Hepatocyte (in vitro differentiated cells): Measurements from ENCODE around the gene RAB1B. TPM values are rescaled to one million over a fixed set of nuclear protein-coding genes. Genes with fewer than 3 reads are reported as not detected.
A peak's percentile ranks its signal among the peaks of the same experiment; 100 is the strongest.

Experiments used
- DNase-seq: peaks from one replicate; pipeline ENCODE4 v3.0.0-alpha.2; 2016; ENCODE audit warnings: low spot score
- H2AFZ ChIP-seq: fragments of 200-600 bp; sonication (generic); 2 replicates; pipeline ENCODE4 v1.6.0; 2016; ENCODE audit warnings: antibody characterized with exemption, mild to moderate bottlenecking
- H3K27ac ChIP-seq: fragments of 200-600 bp; sonication (generic); 2 replicates; pipeline ENCODE4 v1.5.1; 2016; ENCODE audit warnings: mild to moderate bottlenecking
- H3K27me3 ChIP-seq: fragments of 200-600 bp; sonication (generic); 2 replicates; pipeline ENCODE4 v1.6.1; 2016
- H3K36me3 ChIP-seq: fragments of 200-600 bp; sonication (generic); replicated peaks from 2 replicates; pipeline ENCODE4 v1.5.1; 2016; ENCODE audit warnings: low read depth; ENCODE audit not compliant: insufficient read depth
- H3K4me1 ChIP-seq: fragments of 200-600 bp; sonication (generic); 2 replicates; pipeline ENCODE4 v1.5.1; 2016; ENCODE audit warnings: mild to moderate bottlenecking, moderate library complexity; ENCODE audit not compliant: insufficient read depth
- H3K4me2 ChIP-seq: fragments of 200-600 bp; sonication (generic); 2 replicates; pipeline ENCODE4 v1.6.0; 2016
- H3K4me3 ChIP-seq: fragments of 200-600 bp; sonication (generic); 2 replicates; pipeline ENCODE4 v1.5.1; 2016; ENCODE audit warnings: mild to moderate bottlenecking
- H3K79me2 ChIP-seq: fragments of 200-600 bp; sonication (generic); 2 replicates; pipeline ENCODE4 v1.6.0; 2017; ENCODE audit warnings: mild to moderate bottlenecking
- H3K9me2 ChIP-seq: fragments of 200-600 bp; sonication (generic); replicated peaks from 2 replicates; pipeline ENCODE4 v1.6.0; 2017; ENCODE audit warnings: mild to moderate bottlenecking; ENCODE audit not compliant: insufficient read depth
- H3K9me3 ChIP-seq: fragments of 200-600 bp; sonication (generic); 2 replicates; pipeline ENCODE4 v1.5.1; 2016; ENCODE audit warnings: low read depth, mild to moderate bottlenecking
- H4K20me1 ChIP-seq: fragments of 200-600 bp; sonication (generic); 2 replicates; pipeline ENCODE4 v1.6.0; 2016; ENCODE audit warnings: mild to moderate bottlenecking; ENCODE audit not compliant: insufficient read depth, poor library complexity, severe bottlenecking
- EZH2 ChIP-seq: fragments of 200-600 bp; sonication (generic); IDR thresholded peaks from 2 replicates; pipeline ENCODE4 v1.6.1; 2016; ENCODE audit warnings: antibody characterized with exemption, mild to moderate bottlenecking, borderline replicate concordance
- EZH2phosphoT487 ChIP-seq: fragments of 200-600 bp; sonication (generic); IDR thresholded peaks from one replicate; pipeline ENCODE4 v1.6.1; 2018; ENCODE audit warnings: antibody characterized with exemption, mild to moderate bottlenecking, low read depth, moderate library complexity; ENCODE audit not compliant: unreplicated experiment, severe bottlenecking
- WGBS: methylation state at CpG from one replicate; pipeline ENCODE4 v1.1.6; 2016; ENCODE audit warnings: low lambda C conversion rate; ENCODE audit errors: missing lambda C conversion rate; 5-methylcytosine and 5-hydroxymethylcytosine counted together
- polyA plus RNA-seq: library from polyadenylated mRNA; unstranded; fragments of >200 nt; fragmentation: Nextera tagmentation; extraction: Ambion mirVana; gene quantifications from 2 replicates; pipeline ENCODE4 v1.2.1, GENCODE V29; 2016
- total RNA-seq: library from RNA; depleted of rRNA; stranded (reverse); fragments of >200 nt; gene quantifications from 2 replicates; pipeline ENCODE4 v1.2.3, GENCODE V29; 2014
- TF ChIP-seq, protein P1 (sequence below): fragments of 200-600 bp; sonication (generic); IDR thresholded peaks from 2 replicates; pipeline ENCODE4 v1.5.1; 2016; ENCODE audit warnings: antibody characterized with exemption, mild to moderate bottlenecking; ENCODE audit not compliant: poor library complexity

Gene RAB1B
- total and polyA plus RNA-seq, 2 experiments from 2014 or later = 19.9 to 88.4 TPM

DNA sequence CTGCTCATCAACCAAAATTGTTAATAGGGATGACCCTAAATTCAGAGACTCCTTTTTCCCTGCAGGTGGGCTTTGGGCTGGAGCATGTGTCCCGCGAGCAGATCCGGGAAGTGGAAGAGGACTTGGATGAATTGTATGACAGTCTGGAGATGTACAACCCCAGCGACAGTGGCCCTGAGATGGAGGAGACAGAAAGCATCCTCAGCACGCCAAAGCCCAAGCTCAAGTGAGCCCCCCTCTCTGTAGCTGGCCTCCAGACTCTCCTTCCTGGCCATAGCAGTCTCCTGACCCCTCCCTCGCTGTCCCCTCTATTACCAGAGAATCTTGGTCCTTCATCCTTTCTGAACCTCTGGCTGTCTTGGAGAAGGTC lies 47.9 kb upstream of the RAB1B start:
- no peak for DNase-seq
- TF ChIP-seq EZH2 (no peak), EZH2phosphoT487 (no peak)
- TF ChIP-seq, protein P1, sequence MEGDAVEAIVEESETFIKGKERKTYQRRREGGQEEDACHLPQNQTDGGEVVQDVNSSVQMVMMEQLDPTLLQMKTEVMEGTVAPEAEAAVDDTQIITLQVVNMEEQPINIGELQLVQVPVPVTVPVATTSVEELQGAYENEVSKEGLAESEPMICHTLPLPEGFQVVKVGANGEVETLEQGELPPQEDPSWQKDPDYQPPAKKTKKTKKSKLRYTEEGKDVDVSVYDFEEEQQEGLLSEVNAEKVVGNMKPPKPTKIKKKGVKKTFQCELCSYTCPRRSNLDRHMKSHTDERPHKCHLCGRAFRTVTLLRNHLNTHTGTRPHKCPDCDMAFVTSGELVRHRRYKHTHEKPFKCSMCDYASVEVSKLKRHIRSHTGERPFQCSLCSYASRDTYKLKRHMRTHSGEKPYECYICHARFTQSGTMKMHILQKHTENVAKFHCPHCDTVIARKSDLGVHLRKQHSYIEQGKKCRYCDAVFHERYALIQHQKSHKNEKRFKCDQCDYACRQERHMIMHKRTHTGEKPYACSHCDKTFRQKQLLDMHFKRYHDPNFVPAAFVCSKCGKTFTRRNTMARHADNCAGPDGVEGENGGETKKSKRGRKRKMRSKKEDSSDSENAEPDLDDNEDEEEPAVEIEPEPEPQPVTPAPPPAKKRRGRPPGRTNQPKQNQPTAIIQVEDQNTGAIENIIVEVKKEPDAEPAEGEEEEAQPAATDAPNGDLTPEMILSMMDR = no peak
- no peaks in the 10 kb centered on the region for H3K79me2 ChIP-seq
- H3K36me3 ChIP-seq = no peaks in the 10 kb centered on the region
- H2AFZ ChIP-seq = no peak overlapping the region
- 98% methylated on average over 6 of the region's 6 CpGs for WGBS
- H3K9me2 ChIP-seq = no peaks in the 10 kb centered on the region
- no peak overlapping the region for H3K27ac ChIP-seq
- no peaks in the 10 kb centered on the region for H3K27me3 ChIP-seq
- no peak overlapping the region for H3K4me3 ChIP-seq
- H3K9me3 ChIP-seq = no peaks in the 10 kb centered on the region
- no peaks in the 10 kb centered on the region for H3K4me1 ChIP-seq
- no peaks in the 10 kb centered on the region for H4K20me1 ChIP-seq
- no peak overlapping the region for H3K4me2 ChIP-seq

- no peak for TF ChIP-seq EZH2
- TF ChIP-seq, protein P1 = no peak
- no peak for TF ChIP-seq EZH2phosphoT487
- Histone ChIP-seq H3K4me3 (no peak overlapping the region), H3K36me3 (no peaks in the 10 kb centered on the region), H3K27me3 (no peaks in the 10 kb centered on the region), H3K4me1 (no peaks in the 10 kb centered on the region), H3K4me2 (no peak overlapping the region), H3K9me3 (no peaks in the 10 kb centered on the region), H4K20me1 (no peaks in the 10 kb centered on the region), H3K9me2 (no peaks in the 10 kb centered on the region), H3K79me2 (no peaks in the 10 kb centered on the region), H3K27ac (no peak overlapping the region), H2AFZ (no peak overlapping the region)
- no peak for DNase-seq
- WGBS = 96% methylated on average over 13 of the region's 13 CpGs
Observed at GRCh38 chr11:66221012-66221411, 47.4 kb upstream of the RAB1B start.

- WGBS = 83% methylated on average over 9 of the region's 9 CpGs
- H3K27ac ChIP-seq = peak overlapping the region; percentile 78
- no peaks in the 10 kb centered on the region for H3K36me3 ChIP-seq
- no peak overlapping the region for H3K4me3 ChIP-seq
- no peaks in the 10 kb centered on the region for H3K9me2 ChIP-seq
- H3K4me1 ChIP-seq = no peaks in the 10 kb centered on the region
- no peak overlapping the region for H3K4me2 ChIP-seq
- no peaks in the 10 kb centered on the region for H3K79me2 ChIP-seq
- H3K9me3 ChIP-seq = no peaks in the 10 kb centered on the region
- TF ChIP-seq EZH2phosphoT487 (no peak), EZH2 (no peak)
- TF ChIP-seq, protein P1 = no peak
- no peaks in the 10 kb centered on the region for H4K20me1 ChIP-seq
- no peaks in the 10 kb centered on the region for H3K27me3 ChIP-seq
- DNase-seq = no peak
- H2AFZ ChIP-seq = no peak overlapping the region
Observed at GRCh38 chr11:66221726-66222236, 46.7 kb upstream of the RAB1B start.
